ENCODE data around the gene PDE2A.

PDE2A gene

DNA sequence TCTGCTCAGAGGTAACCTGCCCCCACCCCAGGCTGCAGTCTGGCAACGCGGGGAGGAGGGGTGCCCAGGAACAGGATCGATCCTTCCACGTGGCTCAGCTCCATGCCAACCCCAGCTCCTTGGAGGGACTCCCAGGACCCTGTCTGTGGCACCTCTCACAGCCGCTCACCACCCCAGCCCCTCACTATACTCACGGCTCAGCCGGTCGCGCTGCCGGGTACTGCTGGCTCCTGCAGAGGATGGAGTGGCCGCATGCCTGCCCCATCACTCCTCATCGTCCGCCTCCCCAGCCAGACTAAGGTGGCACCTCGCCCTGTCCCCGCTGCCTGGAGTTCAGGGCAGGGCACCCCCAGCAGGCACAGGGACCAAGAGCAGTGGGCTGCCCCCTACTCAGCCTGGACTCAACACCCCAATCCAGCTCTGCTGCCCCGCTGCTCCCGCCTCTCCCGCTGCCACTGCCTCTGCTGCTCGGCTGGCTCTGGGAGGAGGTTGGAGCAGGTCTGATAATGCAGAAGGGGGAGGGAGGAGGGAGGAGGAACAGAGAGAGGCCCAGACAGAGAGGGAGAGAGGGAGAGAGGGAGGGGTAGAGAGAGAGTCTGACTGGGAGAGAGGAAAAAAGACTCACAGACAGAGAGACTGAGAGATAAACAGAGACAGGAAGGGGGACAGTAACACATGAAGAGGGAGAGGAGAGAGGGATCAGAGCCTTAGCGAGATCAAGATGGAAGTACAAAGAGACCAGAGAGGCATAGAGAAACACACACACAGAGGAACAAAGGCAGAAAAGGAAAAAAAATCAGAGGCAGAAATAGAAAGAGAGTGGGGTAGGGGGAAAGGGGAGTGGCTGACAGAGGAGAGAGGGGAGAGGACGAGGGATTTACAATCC is at the start of gene PDE2A:
Gene PDE2A, minus strand, starts transcription at position 480 of the 886 bp plus-strand sequence. Its CDS starts 215 bp downstream, at position 265.
- DNase-seq, result no peak

DNA sequence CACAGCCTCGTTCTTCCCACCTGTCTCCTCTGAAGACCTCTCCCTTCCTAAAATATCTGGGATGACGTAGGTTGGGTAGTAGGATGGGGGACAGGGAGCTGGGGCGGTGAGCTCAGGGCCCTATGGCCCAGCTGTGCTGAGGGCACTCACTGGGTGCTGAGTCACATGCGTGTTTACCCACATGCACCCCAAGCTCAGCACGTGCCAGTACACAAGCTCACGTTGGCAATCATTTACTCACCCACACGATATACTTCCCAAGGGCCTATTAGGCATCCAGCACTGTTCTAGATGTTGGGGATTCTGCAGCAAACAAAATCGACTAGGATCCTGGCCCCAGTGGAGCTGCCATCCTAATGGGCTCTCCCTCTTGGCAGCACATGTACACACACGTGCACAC is 49.3 kb upstream of the PDE2A start:
- DNase-seq, result no peak

DNA sequence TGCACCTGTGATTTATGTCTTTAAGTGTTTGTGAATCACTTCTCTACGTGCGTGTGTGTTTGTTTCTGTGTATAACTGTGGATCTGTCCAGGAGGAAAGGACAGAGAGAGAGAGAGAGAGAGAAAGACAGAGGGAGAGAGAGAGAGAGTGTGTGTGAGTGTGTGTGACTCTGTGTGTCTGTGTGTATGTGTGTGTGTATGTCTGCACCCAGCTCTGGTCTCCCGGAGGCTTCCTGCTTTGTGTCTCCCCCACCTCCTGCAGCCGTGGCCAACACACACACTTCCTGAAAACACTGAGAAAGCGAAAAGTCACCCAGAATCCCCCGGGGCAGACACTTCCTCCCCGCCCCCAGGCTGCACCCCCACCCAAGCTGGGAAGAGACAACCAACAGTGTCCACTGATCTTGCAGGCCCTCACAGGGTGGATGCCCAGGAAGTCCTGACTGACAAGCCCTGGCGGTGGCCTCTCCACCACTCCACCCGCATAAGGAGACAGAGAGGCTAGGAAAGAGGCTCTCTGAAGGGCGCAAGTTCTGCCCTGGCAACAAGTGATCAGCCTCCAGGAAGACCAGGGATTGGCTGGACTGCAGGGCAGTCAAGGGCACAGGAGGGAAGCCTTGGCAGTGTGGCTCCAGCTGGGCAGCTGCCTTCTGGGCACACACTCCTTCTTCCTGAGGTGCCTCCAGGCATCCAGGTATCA is 48.0 kb upstream of the PDE2A start:
- no peak for DNase-seq

DNA sequence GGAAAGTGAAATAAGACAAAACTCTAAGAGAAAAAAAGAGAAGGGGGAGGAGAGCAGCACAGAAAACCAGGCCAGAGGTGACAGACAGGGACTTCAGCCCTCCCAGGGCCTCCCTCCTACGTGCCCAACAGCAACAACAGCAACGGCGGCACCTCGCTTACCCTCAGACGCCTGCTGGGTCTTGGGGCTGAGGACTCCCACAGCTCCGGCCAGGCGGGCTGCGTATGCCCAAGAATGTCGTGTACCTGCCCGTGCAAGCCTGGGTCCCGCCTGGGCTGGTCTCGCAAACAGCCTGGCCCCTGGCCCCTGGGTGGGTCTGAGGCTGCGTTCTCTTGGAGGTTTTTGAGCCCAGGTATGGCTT is 47.4 kb upstream of the PDE2A start:
- DNase-seq, result no peak

DNA sequence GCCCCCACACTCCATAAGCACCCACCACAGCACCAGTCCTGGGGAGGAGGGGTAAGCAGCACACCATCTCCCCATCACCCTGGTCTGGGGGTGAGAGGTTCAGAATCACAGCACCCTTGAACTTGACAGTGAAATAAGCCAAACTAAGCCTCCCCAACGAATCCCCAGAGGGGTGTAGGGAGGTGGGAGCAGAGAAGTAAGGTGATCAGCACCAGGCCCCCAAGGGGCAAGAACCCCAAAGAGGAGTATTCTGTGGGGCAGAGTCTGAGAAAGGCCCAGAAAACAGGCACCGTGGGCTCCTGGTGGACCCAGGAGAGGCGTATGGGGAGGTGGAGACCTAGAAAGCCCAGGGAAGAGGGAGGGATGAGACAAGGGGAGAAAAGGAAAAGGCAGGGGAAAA is 47.1 kb upstream of the PDE2A start:
- DNase-seq, result no peak

DNA sequence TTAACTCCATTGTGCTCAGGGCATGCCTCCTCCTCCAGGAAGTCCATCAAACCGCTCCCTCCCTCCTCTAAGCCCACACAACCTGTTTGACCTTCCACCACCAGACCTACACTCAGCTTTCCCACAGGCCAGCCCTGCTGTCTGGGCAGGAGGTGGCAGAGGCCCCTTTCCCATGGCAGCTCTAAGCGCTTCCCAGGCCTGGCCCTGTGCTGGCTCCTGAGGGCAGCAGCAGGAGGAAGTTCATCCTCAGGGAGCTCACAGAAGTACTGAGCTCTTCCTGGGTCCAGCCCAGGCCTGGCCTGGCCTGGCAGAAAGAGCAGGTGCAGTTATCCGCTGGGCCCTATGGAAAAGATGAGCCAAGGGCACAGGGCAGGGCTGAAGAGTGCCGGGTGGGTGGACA is 46.6 kb upstream of the PDE2A start:
- no peak for DNase-seq

DNA sequence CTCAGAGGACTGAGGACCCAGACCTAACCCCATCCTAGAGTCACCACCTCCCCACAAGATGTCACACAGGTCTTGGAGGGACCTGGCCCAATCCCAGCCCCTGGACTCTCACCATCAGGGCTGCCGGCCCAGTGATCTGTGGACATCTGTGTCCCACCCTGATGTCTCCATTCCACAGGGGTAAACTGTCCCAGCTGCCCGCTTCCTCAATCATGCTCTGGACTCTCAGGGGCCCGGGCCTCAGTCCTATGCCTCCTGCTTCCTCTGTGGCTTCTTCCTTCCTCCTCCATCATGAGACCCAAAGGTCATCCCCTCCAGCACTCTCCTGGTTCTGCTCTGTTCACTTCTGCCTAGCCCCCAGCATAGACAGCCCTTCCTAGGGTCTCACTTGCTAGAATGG is 45.8 kb upstream of the PDE2A start:
- no peak for DNase-seq

DNA sequence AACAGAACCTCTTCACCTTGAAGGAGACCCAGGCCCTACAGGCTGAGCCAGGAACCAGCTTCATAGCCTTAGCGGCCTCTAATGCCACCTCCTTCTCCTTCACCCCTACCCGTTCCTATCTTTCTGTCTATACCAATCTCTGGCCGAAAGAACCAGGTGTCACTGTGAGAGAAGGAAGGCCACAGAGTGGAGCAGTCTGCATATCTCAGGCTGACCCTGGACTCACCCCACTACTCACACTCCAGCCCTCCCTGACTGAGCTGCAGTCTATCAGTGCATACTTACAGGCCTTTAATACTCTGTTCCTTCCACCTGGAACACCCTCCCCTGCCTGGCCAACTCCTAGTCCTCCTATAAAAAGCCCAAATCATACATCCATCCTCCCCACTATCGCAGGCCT is 45.3 kb upstream of the PDE2A start:
- no peak for DNase-seq

DNA sequence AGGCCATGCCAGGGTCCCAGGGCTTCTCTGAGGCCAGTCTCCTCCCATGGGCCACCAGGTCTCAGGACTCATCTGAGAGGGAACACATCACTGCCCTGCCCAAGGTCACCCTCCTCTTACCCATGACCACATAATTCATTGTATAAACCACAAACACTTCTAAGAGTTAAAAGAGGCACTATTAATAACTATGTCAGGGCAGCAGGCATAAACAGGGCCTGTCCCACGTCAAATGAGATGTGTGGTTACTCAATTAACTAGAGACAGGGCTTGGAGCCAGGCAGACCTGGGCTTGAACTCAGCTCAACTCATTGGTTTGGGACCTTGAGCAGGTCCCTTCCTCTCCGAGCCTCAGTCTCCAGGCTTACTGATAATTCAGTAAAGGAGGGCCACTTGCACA is 44.9 kb upstream of the PDE2A start:
- DNase-seq, result no peak

DNA sequence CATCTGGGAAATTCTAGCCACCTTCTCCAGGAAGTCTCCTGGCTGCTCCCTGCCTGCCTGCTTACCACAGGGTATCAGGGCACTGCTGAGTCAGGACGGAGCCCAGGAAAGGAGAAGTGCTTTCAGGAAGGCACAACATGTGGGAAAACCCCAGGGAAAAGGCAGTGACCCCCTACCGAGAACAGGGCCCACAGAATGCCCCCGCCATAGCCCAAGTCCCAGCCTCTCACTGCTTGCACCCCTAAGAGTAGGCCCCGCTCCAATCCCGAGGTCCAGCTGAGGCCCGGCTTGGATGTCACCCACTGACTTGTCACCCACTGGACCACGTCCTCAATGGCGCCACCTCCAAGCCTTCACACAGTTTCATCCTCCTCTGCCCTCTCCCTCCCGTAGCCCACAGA is 43.9 kb upstream of the PDE2A start:
- no peak for DNase-seq

DNA sequence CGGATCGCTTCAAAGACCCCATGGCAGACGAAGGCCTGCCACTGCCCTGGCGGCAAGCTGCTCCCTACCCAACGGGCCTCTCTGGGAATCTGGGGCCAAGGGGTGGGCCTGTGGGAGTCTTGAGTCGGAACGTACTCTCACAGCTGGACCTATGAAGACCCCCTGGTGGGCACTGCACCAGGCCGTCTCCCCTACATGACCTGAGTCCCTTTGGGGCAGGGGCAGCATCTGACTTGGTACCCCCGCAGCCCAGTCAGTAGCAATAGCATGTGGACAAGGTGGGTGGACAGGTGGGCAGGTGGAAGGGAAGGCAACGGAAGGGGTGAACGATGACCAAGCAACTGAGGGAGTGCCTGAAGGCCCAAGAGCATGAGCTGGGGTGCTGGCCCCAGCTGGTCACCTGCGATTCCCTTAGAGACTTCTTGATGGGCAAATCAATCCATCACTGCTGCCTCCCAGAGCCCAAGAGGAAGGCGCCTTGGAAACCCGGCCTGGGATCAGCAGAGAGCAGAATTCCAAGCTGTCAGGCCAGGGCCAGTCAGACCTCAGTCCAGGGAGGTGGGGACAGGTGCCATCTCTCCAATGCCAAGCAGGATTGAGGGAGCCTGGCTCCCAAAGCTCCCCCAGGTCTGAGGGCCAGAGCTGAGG is 42.7 kb upstream of the PDE2A start:
- DNase-seq, result no peak

DNA sequence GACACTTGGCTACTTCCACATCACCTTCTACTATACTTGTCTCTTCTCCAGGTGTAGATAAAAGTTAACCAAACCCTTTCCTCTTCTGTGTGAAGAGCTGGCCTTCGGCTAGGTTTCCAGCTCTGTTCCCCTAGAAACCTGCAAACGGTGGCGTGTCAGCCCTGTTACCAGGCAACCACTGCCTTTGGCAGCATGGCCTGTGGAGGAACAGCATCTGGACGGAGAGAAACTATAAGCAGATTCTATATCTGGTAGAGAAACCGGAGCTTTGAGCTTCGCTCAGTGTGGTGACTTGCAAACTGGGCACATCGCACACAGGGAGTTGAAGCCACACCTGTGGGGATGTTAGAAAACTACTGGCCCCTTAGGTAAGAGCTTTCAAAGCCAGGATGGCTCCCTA is 42.1 kb upstream of the PDE2A start:
- no peak for DNase-seq

DNA sequence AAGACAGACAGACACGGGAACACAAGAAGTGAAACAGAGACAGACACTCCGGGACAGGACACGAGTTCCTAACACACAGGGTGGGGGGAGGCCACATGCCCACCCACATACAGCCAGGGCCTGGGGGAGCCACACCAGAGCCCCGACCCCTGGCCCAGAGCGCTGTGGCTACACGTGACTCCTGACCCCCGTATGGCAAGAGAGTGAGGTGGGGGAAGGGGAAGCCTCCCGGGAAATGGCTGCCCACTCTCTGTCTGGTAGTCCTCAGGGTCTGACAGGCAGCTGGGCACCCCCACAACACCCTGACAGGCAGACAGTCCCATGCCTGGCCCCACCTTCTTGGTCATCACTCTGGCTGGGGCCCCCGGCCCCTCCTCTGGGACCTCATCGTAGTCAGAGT is 38.6 kb upstream of the PDE2A start:
- DNase-seq, result no peak

DNA sequence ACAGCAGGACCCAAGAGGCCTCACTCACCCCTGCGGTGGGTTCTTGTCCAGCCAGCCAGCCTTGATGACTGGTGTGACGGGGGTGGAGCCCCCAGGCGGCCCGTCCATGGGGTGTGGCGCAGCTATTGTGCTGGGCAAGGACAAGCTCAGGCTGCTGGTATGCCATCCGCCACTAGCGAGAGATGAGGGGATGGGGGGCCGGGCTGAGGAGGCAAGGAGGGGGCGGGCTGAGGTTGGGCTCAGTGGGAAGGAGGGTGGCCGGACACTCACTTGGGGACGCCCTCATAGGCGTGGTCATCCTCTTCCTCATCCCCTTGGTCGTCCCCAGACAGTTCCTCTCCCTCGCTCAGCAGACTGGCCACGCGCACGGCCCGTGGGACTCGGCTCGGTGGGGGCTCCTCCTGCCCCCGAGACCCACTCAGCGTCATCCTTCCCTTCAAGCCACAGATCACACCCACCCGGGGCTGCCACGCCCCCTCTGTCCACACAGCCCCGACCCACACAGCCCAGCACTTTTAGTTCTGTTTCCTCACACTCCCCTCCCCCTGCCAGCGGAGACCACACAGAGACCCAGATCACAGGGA is 38.0 kb upstream of the PDE2A start:
- no peak for DNase-seq

DNA sequence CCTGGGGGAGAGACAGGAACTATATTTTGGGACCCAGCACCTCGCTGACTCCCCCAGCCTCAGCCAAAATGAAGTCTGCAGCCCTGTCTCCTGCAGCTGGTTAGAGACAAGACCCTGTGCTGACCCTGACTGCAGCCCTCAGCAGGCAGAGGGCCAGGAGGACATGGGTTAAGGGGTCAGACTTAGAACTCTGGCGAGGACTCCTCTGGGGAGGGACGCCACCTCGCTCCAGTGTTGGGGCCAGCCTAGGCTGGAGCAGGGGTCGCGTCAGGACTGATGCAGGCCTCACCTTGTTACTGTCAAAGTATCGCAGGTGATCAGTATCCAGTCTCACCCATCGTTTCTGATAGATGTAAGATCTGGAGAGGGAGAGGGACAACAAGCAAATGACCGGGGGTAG is 36.9 kb upstream of the PDE2A start:
- DNase-seq, result no peak

DNA sequence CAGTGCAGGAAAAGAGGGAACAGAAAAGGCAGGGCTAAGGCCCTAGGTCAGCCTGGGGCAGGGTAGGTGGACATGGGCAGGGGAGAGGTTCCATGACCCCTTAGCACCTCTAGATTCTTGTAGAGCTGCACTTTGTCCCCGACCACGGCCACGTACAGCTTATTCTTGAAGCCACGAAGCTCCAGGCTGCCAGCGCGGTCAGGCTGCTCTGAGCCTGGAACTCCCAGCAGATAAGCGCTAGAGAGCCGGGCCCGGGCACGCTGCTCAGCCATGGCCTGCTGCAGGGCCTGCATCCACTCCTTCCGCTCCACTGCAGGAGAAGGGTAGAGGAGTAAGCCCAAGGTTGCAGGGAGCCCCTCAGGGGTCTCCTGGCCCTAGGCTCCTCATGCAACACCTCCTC is 36.1 kb upstream of the PDE2A start:
- no peak for DNase-seq

DNA sequence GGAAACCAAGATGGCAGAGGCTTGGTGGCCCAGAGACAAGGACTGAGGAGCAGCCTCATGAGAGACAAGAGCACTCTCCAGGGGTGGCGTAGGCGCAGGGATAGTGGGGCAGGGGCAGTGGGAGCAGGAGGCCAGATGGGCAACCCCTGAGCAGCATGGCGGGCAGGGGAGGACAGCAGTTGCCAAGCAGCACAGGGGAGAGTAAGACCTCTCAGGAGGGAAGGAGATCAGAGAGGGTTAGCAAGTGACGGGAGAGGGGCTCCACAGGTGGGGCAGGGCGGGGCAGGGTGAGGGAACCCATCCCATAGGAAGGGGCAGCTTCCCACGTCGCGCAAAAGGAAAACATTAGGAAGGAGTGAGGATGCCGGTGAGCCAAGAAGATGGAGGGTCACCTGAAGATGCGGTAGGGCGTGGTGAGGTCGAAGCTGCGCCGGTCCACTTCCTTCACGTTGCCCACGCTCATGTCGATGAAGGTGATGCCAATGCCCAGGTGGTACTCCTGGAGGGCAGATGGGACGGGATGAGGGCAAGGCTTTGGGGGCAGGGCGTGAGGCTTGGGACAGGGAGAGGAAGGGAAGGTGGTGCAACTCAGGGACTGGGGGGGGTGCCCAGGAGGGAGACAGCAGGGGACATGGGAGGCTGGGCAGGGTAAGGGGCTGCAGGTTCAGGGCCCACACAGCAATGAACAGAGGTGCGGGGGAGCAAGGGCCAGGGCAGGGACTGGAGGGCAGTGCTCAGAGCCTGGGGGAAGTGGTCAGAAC is 35.4 kb upstream of the PDE2A start:
- no peak for DNase-seq

DNA sequence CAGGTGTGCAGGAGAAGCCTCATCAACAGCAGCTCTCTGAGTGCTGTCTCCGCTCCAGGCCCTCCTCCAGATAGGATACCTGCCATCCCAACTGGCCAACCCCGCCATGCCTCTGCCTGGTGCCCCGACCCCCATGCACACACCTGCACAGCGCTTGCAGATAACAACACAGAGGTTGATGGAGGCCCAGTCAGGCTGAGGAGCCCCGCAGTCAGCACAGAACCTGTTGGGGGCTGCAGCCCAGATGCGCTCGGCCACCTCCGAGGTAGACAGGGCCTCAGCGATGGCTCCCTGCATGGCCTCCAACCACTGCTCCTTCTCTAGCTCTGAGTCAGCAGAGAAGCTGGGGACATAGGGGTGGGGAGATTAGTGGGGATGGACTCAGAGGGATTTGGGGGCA is 32.8 kb upstream of the PDE2A start:
- no peak for DNase-seq

DNA sequence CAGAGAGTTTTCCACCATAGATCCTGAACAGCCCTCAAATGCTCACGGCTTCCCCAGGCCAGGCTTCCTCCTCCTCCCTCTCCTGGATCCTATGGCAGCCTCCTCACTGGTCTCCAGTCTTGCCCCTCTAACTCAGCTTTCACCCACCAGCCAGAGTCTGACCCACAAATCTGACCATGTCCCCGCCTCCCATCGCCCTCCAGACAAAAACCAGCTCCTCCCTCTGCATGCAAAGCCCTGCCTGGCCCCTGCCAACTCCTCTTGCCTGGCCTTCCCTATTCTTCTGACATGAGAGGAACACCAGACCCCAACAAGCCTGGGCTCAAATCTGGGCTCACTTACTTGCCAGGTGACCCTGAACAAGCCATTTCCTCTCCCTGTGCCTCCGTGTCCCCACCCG is 32.4 kb upstream of the PDE2A start:
- DNase-seq, result no peak

DNA sequence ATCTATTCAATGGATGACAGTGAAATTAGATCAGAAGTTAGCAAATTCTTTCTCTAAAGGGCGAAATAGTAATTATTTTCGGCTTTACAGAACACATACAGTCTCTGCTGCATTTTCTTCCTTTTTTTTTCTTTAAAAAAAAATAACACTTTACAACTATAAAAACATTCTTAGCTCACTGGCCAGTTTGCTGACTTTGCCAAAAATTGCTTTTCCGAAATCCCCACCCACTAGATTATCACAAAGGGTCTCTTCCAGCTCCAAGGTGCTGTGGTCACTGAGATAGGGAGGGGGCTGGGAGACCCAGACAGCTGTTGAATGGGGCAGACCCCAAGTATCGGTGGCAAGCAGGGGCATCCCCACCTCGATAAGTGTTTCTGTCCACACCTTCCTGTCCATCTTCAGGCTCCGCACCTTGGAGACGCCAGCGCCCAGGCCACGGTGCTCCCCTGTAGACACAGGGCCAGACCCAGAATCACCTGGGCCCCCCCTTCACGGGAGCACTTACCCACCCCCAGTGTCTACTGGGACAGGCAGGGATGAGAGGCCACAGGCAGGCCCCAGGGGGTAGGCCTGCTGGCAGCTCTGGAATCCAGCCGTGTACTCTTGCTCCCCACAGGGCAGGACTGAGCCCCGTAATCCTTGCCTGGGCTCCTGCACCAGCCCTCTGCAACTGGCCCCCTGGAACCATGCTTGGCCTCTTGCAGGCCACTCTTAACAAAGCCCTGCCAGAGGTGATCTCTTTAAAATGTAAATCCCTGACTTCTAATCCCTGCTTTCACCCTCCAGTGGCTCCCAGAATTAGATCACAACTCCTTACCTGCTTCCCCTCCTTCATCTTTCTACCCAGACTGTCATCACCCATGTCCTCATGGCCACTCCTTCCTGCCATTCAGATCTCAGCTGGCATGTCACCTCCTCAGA is 31.5 kb upstream of the PDE2A start:
- no peak for DNase-seq

DNA sequence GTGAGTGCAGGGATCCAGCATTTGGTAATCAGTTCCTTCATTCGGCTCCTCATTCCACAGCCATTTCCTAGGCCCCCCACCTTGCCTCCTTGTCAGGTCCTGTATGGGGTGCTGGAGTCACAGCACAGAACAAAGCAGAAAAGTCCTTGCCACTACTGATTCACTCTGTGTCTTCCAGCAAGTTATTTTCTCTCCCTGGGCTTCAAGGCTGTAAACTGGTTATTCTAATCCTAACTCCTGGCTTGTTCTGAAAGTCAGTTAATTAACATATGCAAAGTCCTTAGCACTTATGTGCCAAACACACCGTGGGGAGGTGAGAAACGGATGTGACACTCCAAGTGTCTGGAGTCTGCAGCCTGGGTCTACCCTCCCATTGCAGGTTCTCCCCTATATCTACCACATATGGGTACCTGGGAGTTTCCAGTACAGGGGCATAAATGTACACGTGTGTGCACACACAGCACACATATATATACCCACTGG is 30.6 kb upstream of the PDE2A start:
- DNase-seq, result no peak
